H1 (cell line): ENCODE measurements around the gene NSDHL. TPM values are rescaled to one million over a fixed set of nuclear protein-coding genes. Genes with fewer than 3 reads are reported as not detected.

Source experiments
- CTCF ChIA-PET: fragments of 300-600 bp; sonication (Branson Sonifier 250); formaldehyde crosslinking; loops from one replicate; lab custom pipeline; 2021; ENCODE audit not compliant: partially characterized antibody; lab: Charles Lee
- POLR2A ChIA-PET: fragments of 300-600 bp; sonication (Branson Sonifier 250); formaldehyde crosslinking; loops from one replicate; lab custom pipeline; 2021; ENCODE audit warnings: inconsistent platforms; ENCODE audit not compliant: partially characterized antibody; lab: Charles Lee
- DNase-seq, 2 experiments: peaks; one replicate each; pipeline versions ENCODE4 v3.0.0 to v3.0.0-alpha.2; 2010 to 2022; ENCODE audit warnings: low spot score in 2 of 2, low read depth in 1 of 2, mixed read lengths in 1 of 2
- FAIRE-seq: peaks from 2 replicates; lab custom pipeline; 2011; peaks lifted over from hg19 to GRCh38; lab: Jason Lieb, UNC
- H2AFZ ChIP-seq: 2 replicates; pipeline ENCODE4 v1.8.1; 2012; ENCODE audit warnings: low read length, inconsistent platforms
- H2AK5ac ChIP-seq: 2 replicates; pipeline ENCODE4 v1.6.1; 2013; ENCODE audit warnings: low read depth, low read length
- H2BK120ac ChIP-seq: replicated peaks from 2 replicates; pipeline ENCODE3; 2013; ENCODE audit warnings: low read depth, low read length, inconsistent platforms
- H2BK12ac ChIP-seq: 2 replicates; pipeline ENCODE4 v1.6.1; 2013; ENCODE audit warnings: low read depth, low read length
- H2BK15ac ChIP-seq: 2 replicates; pipeline ENCODE4 v1.6.1; 2013; ENCODE audit warnings: low read length
- H2BK20ac ChIP-seq: 2 replicates; pipeline ENCODE4 v1.6.1; 2013; ENCODE audit warnings: low read length
- H2BK5ac ChIP-seq: 2 replicates; pipeline ENCODE4 v1.6.1; 2013; ENCODE audit warnings: low read depth, low read length
- H3K14ac ChIP-seq: 2 replicates; pipeline ENCODE4 v1.6.1; 2013; ENCODE audit warnings: inconsistent platforms; ENCODE audit not compliant: insufficient read length
- H3K18ac ChIP-seq: 2 replicates; pipeline ENCODE4 v1.6.1; 2013; ENCODE audit warnings: low read length; ENCODE audit errors: extremely low read depth
- H3K23ac ChIP-seq: 2 replicates; pipeline ENCODE4 v1.6.1; 2013; ENCODE audit warnings: inconsistent platforms; ENCODE audit not compliant: insufficient read length
- H3K23me2 ChIP-seq: 2 replicates; pipeline ENCODE4 v1.6.1; 2013; ENCODE audit warnings: low read depth, low read length
- H3K27ac ChIP-seq: 2 replicates; pipeline ENCODE4 v1.6.1; 2011; ENCODE audit warnings: low read depth, low read length, inconsistent platforms
- H3K27me3 ChIP-seq, 4 experiments: replicated peaks in 1 of 4; 1 replicate in 1 of 4; 2 replicates in 3 of 4; pipeline versions ENCODE4 v1.6.1 to v1.8.1; 2011 to 2013; ENCODE audit warnings: low read length in 3 of 4, mild to moderate bottlenecking in 3 of 4, inconsistent platforms in 2 of 4, mixed read lengths in 2 of 4, moderate library complexity in 1 of 4; ENCODE audit not compliant: control insufficient read depth in 3 of 4, insufficient read depth in 3 of 4; ENCODE audit errors: extremely low read depth in 1 of 4
- H3K36me3 ChIP-seq, 4 experiments: 2 replicates each; pipeline versions ENCODE4 v1.6.1 to v1.8.1; 2011 to 2013; ENCODE audit warnings: mild to moderate bottlenecking in 4 of 4, low read length in 3 of 4, moderate library complexity in 2 of 4, control low read depth in 1 of 4, inconsistent platforms in 1 of 4; ENCODE audit not compliant: insufficient read depth in 4 of 4, control insufficient read depth in 2 of 4
- H3K4ac ChIP-seq: replicated peaks from 2 replicates; pipeline ENCODE3; 2013; ENCODE audit warnings: low read length, low read depth, mixed read lengths, inconsistent platforms; ENCODE audit not compliant: insufficient read length
- H3K4me1 ChIP-seq, 4 experiments: replicated peaks in 1 of 4; 1 replicate in 1 of 4; 2 replicates in 3 of 4; pipeline versions ENCODE4 v1.6.1 to v1.8.1; 2011 to 2013; ENCODE audit warnings: low read length in 3 of 4, inconsistent platforms in 2 of 4, mixed read lengths in 1 of 4; ENCODE audit not compliant: insufficient read depth in 4 of 4, control insufficient read depth in 3 of 4
- H3K4me2 ChIP-seq, 2 experiments: 2 replicates each; pipeline versions ENCODE4 v1.6.1 to v1.8.1; 2011 to 2013; ENCODE audit warnings: low read depth in 2 of 2, low read length in 2 of 2, control low read depth in 1 of 2, inconsistent platforms in 1 of 2, mild to moderate bottlenecking in 1 of 2; ENCODE audit not compliant: insufficient read depth in 1 of 2
- H3K4me3 ChIP-seq, 4 experiments: fragments of 200-600, 300-600 bp in 1 of 4; sonication (generic), shearing (Covaris generic), sonication (Bioruptor Twin) in 1 of 4; 2 replicates each; pipeline versions ENCODE4 v1.5.1 to v1.8.1; 2011 to 2016; ENCODE audit warnings: low read length in 4 of 4, low read depth in 3 of 4, control low read depth in 2 of 4, inconsistent platforms in 2 of 4, mild to moderate bottlenecking in 2 of 4, mixed read lengths in 1 of 4, moderate library complexity in 1 of 4; ENCODE audit not compliant: insufficient read depth in 2 of 4; ENCODE audit errors: extremely low read depth in 1 of 4
- H3K56ac ChIP-seq: replicated peaks from 2 replicates; pipeline ENCODE3; 2013; ENCODE audit warnings: low read depth, mild to moderate bottlenecking, mixed read lengths, low read length, inconsistent platforms; ENCODE audit not compliant: insufficient read length
- H3K79me1 ChIP-seq: 2 replicates; pipeline ENCODE4 v1.6.1; 2013; ENCODE audit warnings: low read depth, low read length, control low read depth
- H3K79me2 ChIP-seq, 2 experiments: 2 replicates each; pipeline versions ENCODE4 v1.6.1 to v1.8.1; 2012 to 2013; ENCODE audit warnings: low read length in 2 of 2, mild to moderate bottlenecking in 2 of 2, inconsistent platforms in 1 of 2; ENCODE audit not compliant: insufficient read depth in 2 of 2, control insufficient read depth in 1 of 2
- H3K9ac ChIP-seq, 4 experiments: replicated peaks in 1 of 4; 1 replicate in 1 of 4; 2 replicates in 3 of 4; pipeline versions ENCODE4 v1.6.1 to v1.8.1; 2011 to 2013; ENCODE audit warnings: low read depth in 3 of 4, low read length in 3 of 4, control low read depth in 2 of 4, mild to moderate bottlenecking in 2 of 4, moderate library complexity in 2 of 4, inconsistent platforms in 1 of 4; ENCODE audit errors: extremely low read depth in 1 of 4
- H3K9me3 ChIP-seq, 2 experiments: 2 replicates each; pipeline versions ENCODE4 v1.6.1 to v1.8.1; 2012 to 2013; ENCODE audit warnings: mild to moderate bottlenecking in 2 of 2, moderate library complexity in 2 of 2, control low read depth in 1 of 2, inconsistent platforms in 1 of 2, low read depth in 1 of 2, low read length in 1 of 2, mixed read lengths in 1 of 2; ENCODE audit not compliant: insufficient read depth in 2 of 2
- H4K20me1 ChIP-seq, 2 experiments: replicated peaks in 1 of 2; 2 replicates each; pipeline versions ENCODE3 to v1.8.1; 2011 to 2013; ENCODE audit warnings: inconsistent platforms in 2 of 2, low read length in 2 of 2, mild to moderate bottlenecking in 1 of 2; ENCODE audit not compliant: insufficient read depth in 2 of 2, control insufficient read depth in 1 of 2
- H4K5ac ChIP-seq: 2 replicates; pipeline ENCODE4 v1.6.1; 2013; ENCODE audit warnings: low read length, low read depth, mixed read lengths, inconsistent platforms; ENCODE audit not compliant: insufficient read length
- H4K8ac ChIP-seq: 2 replicates; pipeline ENCODE4 v1.8.0; 2013; ENCODE audit warnings: mild to moderate bottlenecking, moderate library complexity, low read length, inconsistent platforms; ENCODE audit not compliant: insufficient read depth; ENCODE audit errors: extremely low read depth
- H4K91ac ChIP-seq: replicated peaks from 2 replicates; pipeline ENCODE3; 2013; ENCODE audit warnings: low read length, mixed read lengths, inconsistent platforms; ENCODE audit not compliant: insufficient read length
- CHD2 ChIP-seq: IDR thresholded peaks from 2 replicates; pipeline ENCODE4 v1.6.1; 2012; ENCODE audit warnings: low read length, improper control_type of control experiment
- CREB1 ChIP-seq: IDR thresholded peaks from 2 replicates; pipeline ENCODE4 v1.6.1; 2012; ENCODE audit warnings: inconsistent platforms
- EGR1 ChIP-seq: IDR thresholded peaks from 2 replicates; pipeline ENCODE4 v1.6.1; 2011; ENCODE audit warnings: low read depth, low read length, borderline replicate concordance
- FOSL1 ChIP-seq: IDR thresholded peaks from 2 replicates; pipeline ENCODE4 v1.6.1; 2011; ENCODE audit warnings: mild to moderate bottlenecking, low read depth, low read length, moderate library complexity; ENCODE audit not compliant: insufficient read depth
- GABPA ChIP-seq: IDR thresholded peaks from 2 replicates; pipeline ENCODE4 v1.6.1; 2011; ENCODE audit warnings: mild to moderate bottlenecking, low read length, moderate library complexity, borderline replicate concordance; ENCODE audit not compliant: insufficient read depth
- NANOG ChIP-seq: IDR thresholded peaks from 2 replicates; pipeline ENCODE4 v1.6.1; 2011; ENCODE audit warnings: low read length, low read depth, mild to moderate bottlenecking, inconsistent platforms; ENCODE audit not compliant: insufficient read depth, poor library complexity, severe bottlenecking
- RBBP5 ChIP-seq: IDR thresholded peaks from 2 replicates; pipeline ENCODE4 v1.7.1; 2012; ENCODE audit warnings: low read depth, mild to moderate bottlenecking, inconsistent platforms, low read length, moderate library complexity, borderline replicate concordance
- SRF ChIP-seq: IDR thresholded peaks from 2 replicates; pipeline ENCODE4 v1.6.1; 2011; ENCODE audit warnings: mild to moderate bottlenecking, low read depth, low read length, moderate library complexity
- TCF12 ChIP-seq: IDR thresholded peaks from 2 replicates; pipeline ENCODE4 v1.6.1; 2011; ENCODE audit warnings: low read depth, mild to moderate bottlenecking, low read length
- YY1 ChIP-seq: IDR thresholded peaks from 2 replicates; pipeline ENCODE4 v1.6.1; 2011; ENCODE audit warnings: low read depth, mild to moderate bottlenecking, low read length
- ZNF274 ChIP-seq: IDR thresholded peaks from 2 replicates; pipeline ENCODE4 v1.7.0; 2012; ENCODE audit warnings: low read length, borderline replicate concordance; ENCODE audit errors: extremely low read depth
- WGBS, 2 experiments: shearing (Covaris generic) in 1 of 2; methylation state at CpG; one replicate each; pipeline versions ENCODE4 v1.1.6 to v1.1.7; 2013 to 2015; ENCODE audit warnings: low lambda C conversion rate in 2 of 2, mixed read lengths in 2 of 2, inconsistent platforms in 1 of 2, low coverage in 1 of 2, missing lambda C conversion rate in 1 of 2; ENCODE audit not compliant: insufficient replicate concordance in 2 of 2, insufficient coverage in 1 of 2, insufficient read length in 1 of 2; ENCODE audit errors: extremely low coverage in 1 of 2, missing lambda C conversion rate in 1 of 2; 5-methylcytosine and 5-hydroxymethylcytosine counted together
- polyA plus RNA-seq, 7 experiments: library from polyadenylated mRNA; depleted of rRNA in 3 of 7; stranded (reverse) in 5 of 7; unstranded in 2 of 7; fragments of >200 nt in 5 of 7; fragments of 200-250 nt in 2 of 7; gene quantifications; 1 replicate in 5 of 7; 2 replicates in 1 of 7; 4 replicates in 1 of 7; pipeline versions ENCODE4 v1.2.1 to v1.2.3, GENCODE V29; 2011 to 2013; ENCODE audit warnings: missing spikeins in 2 of 7, mixed read lengths in 2 of 7
- total RNA-seq: library from RNA; stranded (reverse); fragmentation: NEBNext Ultra II Directional; extraction: Animal tissue kit (Norgen Biotek cat#: 25700); gene quantifications from 2 replicates; pipeline ENCODE4 v1.2.1, GENCODE V29; 2021
- TF ChIP-seq, protein P1 (sequence below): IDR thresholded peaks from 2 replicates; pipeline ENCODE4 v1.6.1; 2012; ENCODE audit warnings: low read length, inconsistent platforms
- TF ChIP-seq, protein P2 (sequence below): IDR thresholded peaks from 2 replicates; pipeline ENCODE4 v1.6.1; 2012; ENCODE audit warnings: inconsistent platforms

The NSDHL gene
- total and polyA plus RNA-seq, 2 of the 8 experiments (the other 6 are each of a cell fraction or from before 2014, with no cell fraction given), result 31.5 to 34.6 TPM

DNA sequence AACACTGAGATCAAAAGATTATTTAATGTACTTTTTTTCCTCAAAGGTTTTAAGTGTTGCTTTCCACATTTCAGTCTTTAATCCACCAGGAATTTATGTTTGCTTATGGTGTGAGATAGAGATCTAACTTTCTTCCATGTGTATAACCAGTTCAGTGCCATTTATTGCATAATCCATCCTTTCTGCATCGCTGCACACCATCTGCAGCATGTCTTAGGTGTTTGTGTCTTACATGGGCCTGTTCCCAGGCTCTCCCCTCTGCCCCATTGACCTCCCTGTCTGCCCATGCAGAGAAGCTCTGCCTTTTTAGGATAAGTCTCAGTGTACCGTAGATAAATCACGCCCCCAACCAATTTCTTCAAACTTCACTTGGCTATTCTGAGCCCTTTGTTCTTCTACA lies 30.3 kb downstream of the NSDHL start:
- Histone ChIP-seq H3K9me3 (no peaks in the 10 kb centered on the region), H3K56ac (no peak overlapping the region), H2BK15ac (no peak overlapping the region), H2BK5ac (no peak overlapping the region), H3K36me3 (peaks cover 2 to 27% (median 15%) of the 10 kb centered on the region in 4 experiments; a peak in 6 of 8 replicates), H4K5ac (no peak overlapping the region), H3K4me1 (no peaks in the 10 kb centered on the region), H4K20me1 (no peaks in the 10 kb centered on the region), H3K4ac (no peak overlapping the region), H2AFZ (no peak overlapping the region), H3K79me2 (no peaks in the 10 kb centered on the region), H3K23me2 (no peaks in the 10 kb centered on the region), H3K9ac (no peak overlapping the region), H4K8ac (no peak overlapping the region), H3K23ac (no peak overlapping the region), H3K4me2 (no peak overlapping the region), H3K4me3 (no peak overlapping the region), H2BK20ac (no peak overlapping the region), H4K91ac (no peak overlapping the region), H3K27me3 (no peaks in the 10 kb centered on the region), H2BK12ac (no peak overlapping the region), H3K27ac (no peak overlapping the region), H3K14ac (no peak overlapping the region), H3K79me1 (no peaks in the 10 kb centered on the region), H2BK120ac (no peak overlapping the region), H2AK5ac (no peak overlapping the region), H3K18ac (no peak overlapping the region)
- FAIRE-seq (no peak), DNase-seq (no peak)
- ChIA-PET CTCF (no interaction called here), POLR2A (no interaction called here)
- 100% methylated on average over 3 of the region's 3 CpGs; no CpG with 5 or more reads in 1 of the 2 experiments for WGBS, 2 experiments
- TF ChIP-seq SRF (no peak), FOSL1 (no peak), TCF12 (no peak), YY1 (no peak), CHD2 (no peak), CREB1 (no peak), RBBP5 (no peak), GABPA (no peak), NANOG (no peak), EGR1 (no peak), ZNF274 (no peak)
- TF ChIP-seq, protein P1, sequence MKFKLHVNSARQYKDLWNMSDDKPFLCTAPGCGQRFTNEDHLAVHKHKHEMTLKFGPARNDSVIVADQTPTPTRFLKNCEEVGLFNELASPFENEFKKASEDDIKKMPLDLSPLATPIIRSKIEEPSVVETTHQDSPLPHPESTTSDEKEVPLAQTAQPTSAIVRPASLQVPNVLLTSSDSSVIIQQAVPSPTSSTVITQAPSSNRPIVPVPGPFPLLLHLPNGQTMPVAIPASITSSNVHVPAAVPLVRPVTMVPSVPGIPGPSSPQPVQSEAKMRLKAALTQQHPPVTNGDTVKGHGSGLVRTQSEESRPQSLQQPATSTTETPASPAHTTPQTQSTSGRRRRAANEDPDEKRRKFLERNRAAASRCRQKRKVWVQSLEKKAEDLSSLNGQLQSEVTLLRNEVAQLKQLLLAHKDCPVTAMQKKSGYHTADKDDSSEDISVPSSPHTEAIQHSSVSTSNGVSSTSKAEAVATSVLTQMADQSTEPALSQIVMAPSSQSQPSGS, result no peak
- TF ChIP-seq, protein P2, sequence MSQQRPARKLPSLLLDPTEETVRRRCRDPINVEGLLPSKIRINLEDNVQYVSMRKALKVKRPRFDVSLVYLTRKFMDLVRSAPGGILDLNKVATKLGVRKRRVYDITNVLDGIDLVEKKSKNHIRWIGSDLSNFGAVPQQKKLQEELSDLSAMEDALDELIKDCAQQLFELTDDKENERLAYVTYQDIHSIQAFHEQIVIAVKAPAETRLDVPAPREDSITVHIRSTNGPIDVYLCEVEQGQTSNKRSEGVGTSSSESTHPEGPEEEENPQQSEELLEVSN, result no peak
